Measurements from ENCODE around the gene SHISAL1. TPM values are rescaled to one million over a fixed set of nuclear protein-coding genes. Genes with fewer than 3 reads are reported as not detected.

SHISAL1 gene
- total RNA-seq, 1 donor from 2014 or later: not detected

DNA sequence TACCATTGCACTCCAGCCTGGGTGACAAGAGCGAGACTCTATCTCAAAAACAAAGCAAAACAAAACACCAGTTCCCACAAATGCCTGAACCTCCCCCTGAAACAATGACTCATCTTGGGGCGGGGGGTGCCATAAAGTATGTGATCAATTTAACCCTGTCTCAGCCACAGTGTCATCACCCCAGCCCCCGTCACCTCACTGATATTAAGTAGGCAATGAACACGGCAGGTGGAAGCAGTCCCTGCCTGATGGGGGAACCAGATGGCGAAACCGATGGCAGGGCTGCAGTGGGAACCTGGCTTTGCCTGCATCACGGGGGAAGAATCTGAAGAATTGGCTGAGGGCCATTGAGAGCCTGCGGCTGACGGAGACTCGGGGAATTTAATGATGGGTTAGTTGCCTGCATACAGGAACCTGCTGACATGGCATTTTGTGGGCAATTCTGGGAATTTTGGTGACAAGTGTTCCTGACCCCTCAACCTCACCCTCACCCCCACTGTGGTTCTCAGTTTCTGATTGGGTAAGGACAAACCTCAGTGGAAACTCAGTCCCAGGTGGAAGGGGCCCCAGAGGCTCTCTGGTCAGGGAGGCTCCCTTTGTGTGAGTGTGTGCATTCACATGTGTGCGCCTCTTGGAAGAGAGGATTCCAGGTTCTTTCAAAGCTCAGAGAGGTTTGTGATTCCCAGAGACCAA is 39.1 kb upstream of the SHISAL1 start:
- peaks cover 5% of the 10 kb centered on the region for H3K4me1 Mint-ChIP-seq
- H3K36me3 Mint-ChIP-seq (ENCODE audit: low read depth): no peaks in the 10 kb centered on the region
- peak overlapping the region; percentile 16 for H3K4me3 Mint-ChIP-seq
- intact Hi-C loops (cut with micrococcal nuclease): no loop called here
- H3K27ac Mint-ChIP-seq: no peak overlapping the region
- no peak for DNase-seq
- peaks cover 8% of the 10 kb centered on the region for H3K27me3 Mint-ChIP-seq
- H3K9me3 Mint-ChIP-seq: no peaks in the 10 kb centered on the region

DNA sequence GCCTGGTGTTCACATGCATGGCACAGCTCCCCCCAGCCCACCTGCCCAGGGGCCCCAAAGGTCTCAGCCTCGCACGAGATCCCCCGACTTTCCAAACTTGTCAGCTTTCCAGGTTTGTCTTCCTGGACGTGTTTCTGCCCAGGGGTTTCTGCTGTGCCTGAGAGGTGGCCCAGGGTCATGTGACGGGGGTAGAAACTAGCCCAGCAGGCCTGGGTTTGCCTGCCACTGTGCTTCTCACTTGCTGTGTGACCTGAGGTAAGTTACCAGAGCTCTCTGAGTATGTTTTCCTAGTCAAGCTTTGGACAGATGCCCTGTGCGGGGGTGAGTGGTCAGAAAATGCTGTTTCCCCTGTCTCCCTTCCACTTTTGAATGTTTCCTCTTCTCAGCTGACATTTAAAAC is 38.3 kb upstream of the SHISAL1 start:
- DNase-seq: no peak
- H3K9me3 Mint-ChIP-seq: no peaks in the 10 kb centered on the region
- no peaks in the 10 kb centered on the region for H3K36me3 Mint-ChIP-seq (ENCODE audit: low read depth)
- no peak overlapping the region for H3K27ac Mint-ChIP-seq
- intact Hi-C loops (cut with micrococcal nuclease): no loop called here
- peaks cover 8% of the 10 kb centered on the region for H3K27me3 Mint-ChIP-seq
- peaks cover 5% of the 10 kb centered on the region for H3K4me1 Mint-ChIP-seq
- no peak overlapping the region for H3K4me3 Mint-ChIP-seq

DNA sequence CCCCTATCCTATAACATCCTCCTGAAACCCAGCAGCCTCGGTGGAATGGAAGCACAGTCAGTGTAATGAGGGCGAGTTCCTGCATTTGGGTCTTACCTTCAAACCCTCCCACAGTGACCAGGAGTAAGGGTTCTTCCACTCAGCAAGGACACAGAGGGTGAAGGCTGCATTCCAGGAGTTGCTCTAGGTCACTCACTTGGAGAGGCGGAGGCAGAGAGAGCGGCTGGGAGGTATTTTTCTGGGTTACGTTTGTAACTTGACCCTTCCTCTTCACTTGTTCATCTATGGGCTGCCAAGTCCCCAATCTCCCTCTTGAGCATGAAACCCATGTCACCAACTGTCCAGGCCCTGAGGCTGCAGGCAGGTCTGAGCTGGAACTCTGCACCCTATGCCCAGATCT is 36.8 kb upstream of the SHISAL1 start:
- no peaks in the 10 kb centered on the region for H3K36me3 Mint-ChIP-seq (ENCODE audit: low read depth)
- H3K27me3 Mint-ChIP-seq: peaks cover 7% of the 10 kb centered on the region
- no peak overlapping the region for H3K4me3 Mint-ChIP-seq
- intact Hi-C loops (cut with micrococcal nuclease): no loop called here
- no peak for DNase-seq
- H3K9me3 Mint-ChIP-seq: no peaks in the 10 kb centered on the region
- H3K27ac Mint-ChIP-seq: no peak overlapping the region
- H3K4me1 Mint-ChIP-seq: peaks cover 5% of the 10 kb centered on the region

DNA sequence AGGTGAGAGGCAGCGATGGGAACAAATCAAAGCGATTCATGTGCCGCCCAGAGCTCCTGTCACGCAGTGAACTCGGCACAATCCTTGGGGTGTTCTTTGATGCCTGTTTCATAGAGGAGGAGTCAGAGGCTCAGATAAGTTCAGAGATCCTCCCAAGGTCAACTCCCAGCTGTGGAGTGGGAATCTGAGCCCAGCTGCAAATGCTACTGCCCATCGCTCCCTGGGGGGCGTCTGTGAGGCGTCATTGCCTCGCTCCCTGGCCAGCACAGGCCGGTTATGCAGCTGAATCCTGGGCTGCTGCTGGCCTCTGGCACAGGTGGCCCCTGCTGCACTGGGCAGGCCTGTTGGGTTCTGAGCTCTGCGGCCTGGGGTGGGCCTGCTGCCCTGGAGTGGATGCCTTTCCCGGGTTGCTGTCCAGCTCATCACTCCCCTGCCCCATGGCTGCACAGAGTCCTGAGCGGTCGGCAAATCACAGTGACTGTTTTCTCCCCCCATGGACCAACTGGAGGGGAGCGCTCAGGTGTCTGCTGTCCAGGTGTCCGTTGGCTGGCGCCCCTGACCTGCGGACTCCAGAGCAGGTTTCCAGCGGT is 36.3 kb upstream of the SHISAL1 start:
- DNase-seq: no peak
- no peaks in the 10 kb centered on the region for H3K9me3 Mint-ChIP-seq
- H3K4me1 Mint-ChIP-seq: peaks cover 5% of the 10 kb centered on the region
- H3K27me3 Mint-ChIP-seq: peaks cover 5% of the 10 kb centered on the region
- H3K36me3 Mint-ChIP-seq (ENCODE audit: low read depth): no peaks in the 10 kb centered on the region
- H3K27ac Mint-ChIP-seq: no peak overlapping the region
- intact Hi-C loops (cut with micrococcal nuclease): no loop called here
- H3K4me3 Mint-ChIP-seq: no peak overlapping the region

DNA sequence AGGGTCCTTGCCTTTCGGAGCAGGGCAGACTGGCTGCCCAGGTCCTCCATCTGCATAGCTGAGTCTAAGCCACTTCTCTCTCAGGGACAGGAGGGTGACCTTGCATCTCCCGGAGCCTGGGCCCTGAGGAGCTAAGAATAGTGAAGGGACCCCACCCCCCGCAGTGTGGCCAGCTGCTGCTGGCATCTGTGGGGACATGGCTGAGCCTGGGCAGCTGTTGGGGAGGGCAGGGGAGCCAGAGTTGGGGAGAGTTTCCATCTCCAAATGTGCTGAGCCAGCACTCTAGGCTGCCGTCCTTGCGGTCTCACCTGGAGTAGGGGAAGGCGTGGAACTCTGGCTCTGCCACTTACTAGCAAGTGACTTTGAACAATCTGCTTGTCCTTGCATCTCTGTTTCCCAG is 34.8 kb upstream of the SHISAL1 start:
- H3K4me3 Mint-ChIP-seq: no peak overlapping the region
- no peaks in the 10 kb centered on the region for H3K9me3 Mint-ChIP-seq
- intact Hi-C loops (cut with micrococcal nuclease): no loop called here
- no peak for DNase-seq
- H3K27me3 Mint-ChIP-seq: peaks cover 5% of the 10 kb centered on the region
- no peaks in the 10 kb centered on the region for H3K36me3 Mint-ChIP-seq (ENCODE audit: low read depth)
- H3K4me1 Mint-ChIP-seq: peaks cover 5% of the 10 kb centered on the region
- H3K27ac Mint-ChIP-seq: no peak overlapping the region

DNA sequence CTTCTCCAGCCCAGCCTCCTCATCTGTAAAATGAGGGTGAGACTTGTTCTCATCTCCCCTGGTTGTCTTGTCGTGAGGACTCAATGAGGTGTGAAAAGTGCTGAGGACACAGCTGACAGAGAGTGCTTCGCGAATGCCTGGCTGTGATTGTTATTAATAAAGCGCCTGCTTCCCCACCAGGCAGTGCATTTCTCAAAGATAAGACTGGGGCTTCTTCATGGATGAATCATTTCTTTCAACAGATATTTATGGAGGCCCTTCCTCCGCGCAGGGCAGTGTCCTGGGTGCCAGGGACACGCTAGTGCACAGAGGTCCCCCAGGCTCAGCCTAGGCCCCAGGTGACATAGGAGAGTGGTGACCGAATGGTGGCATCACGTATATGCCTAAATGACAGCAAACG is 34.3 kb upstream of the SHISAL1 start:
- H3K27me3 Mint-ChIP-seq: peaks cover 5% of the 10 kb centered on the region
- peaks cover 5% of the 10 kb centered on the region for H3K4me1 Mint-ChIP-seq
- no peaks in the 10 kb centered on the region for H3K36me3 Mint-ChIP-seq (ENCODE audit: low read depth)
- intact Hi-C loops (cut with micrococcal nuclease): no loop called here
- no peaks in the 10 kb centered on the region for H3K9me3 Mint-ChIP-seq
- H3K4me3 Mint-ChIP-seq: no peak overlapping the region
- DNase-seq: no peak
- no peak overlapping the region for H3K27ac Mint-ChIP-seq

DNA sequence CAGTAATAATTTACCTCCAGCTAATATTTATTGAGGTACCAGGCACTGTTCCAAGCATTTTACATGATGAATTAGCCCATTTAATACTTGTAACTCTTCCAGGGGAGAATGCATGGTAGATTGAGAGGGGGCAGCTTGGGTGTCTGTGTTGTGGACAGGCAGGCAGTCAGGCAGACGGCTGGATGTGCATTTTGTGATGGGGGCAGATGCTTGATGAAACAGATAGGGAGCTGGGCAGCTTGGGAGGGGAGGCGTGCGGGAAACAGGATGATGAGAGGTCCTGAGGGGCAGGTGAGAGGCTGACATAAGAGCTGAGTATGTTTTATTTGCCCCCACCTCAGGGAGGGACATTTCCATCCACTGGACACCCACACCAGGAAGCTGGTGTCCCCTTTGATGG is 33.1 kb upstream of the SHISAL1 start:
- Mint-ChIP-seq H3K9me3 (no peaks in the 10 kb centered on the region), H3K36me3 (ENCODE audit: low read depth) (no peaks in the 10 kb centered on the region), H3K4me1 (no peaks in the 10 kb centered on the region), H3K27ac (no peak overlapping the region), H3K27me3 (no peaks in the 10 kb centered on the region), H3K4me3 (no peak overlapping the region)
- DNase-seq: no peak
- intact Hi-C loops (cut with micrococcal nuclease): no loop called here

DNA sequence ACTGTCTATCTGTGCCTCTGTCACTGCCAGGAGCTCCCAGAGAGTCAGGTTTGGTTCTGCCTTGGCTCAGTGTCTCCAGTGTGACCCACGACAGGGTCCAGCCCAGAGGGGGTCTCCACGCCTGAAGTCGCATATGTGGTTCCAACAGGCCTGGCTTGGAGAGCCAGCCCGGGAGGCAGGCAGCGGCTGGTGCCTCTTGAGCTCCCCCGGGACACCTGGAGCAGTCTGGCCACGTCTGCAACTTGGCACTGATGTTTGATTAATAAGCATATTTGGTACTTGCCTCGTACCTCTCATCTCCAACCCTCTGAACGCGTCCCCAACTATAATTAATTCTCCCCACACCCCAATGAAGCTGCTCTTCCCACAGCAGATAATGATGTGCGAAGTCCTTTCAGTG is 31.7 kb upstream of the SHISAL1 start:
- no peak for DNase-seq
- Mint-ChIP-seq H3K9me3 (no peaks in the 10 kb centered on the region), H3K4me3 (no peak overlapping the region), H3K4me1 (no peaks in the 10 kb centered on the region), H3K27ac (no peak overlapping the region), H3K36me3 (ENCODE audit: low read depth) (no peaks in the 10 kb centered on the region), H3K27me3 (no peaks in the 10 kb centered on the region)
- intact Hi-C loops (cut with micrococcal nuclease): no loop called here

DNA sequence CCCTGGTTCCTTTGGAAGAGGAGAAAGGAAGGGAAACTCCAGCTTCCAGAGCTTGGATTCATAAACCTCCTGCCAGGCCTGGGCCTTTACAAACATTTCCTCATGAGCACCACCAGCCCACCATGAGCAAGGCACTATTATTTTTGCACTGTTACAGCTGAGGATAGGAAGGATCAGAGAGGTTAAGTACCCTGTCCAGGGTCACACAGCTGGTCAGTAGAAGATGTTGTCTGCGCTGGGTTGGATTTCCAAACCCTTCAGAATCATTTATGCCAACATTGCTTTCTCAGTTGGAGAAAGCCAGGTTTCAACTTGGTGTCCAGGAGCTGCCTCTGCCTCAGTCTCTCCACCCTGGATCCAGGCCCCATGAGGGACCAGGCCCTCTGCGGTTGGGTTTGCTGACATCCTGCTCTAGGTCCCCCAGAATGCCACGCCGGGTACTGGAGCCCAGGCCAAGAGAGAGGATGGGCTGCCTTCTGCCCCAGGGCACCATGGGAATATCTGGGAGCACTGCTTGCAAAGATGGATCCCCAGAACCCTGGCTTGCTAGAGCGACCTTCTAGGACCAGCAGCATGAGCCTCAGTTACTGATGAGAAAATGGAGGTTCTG is 29.7 kb upstream of the SHISAL1 start:
- Mint-ChIP-seq H3K4me3 (no peak overlapping the region), H3K4me1 (peaks cover 2% of the 10 kb centered on the region), H3K27ac (no peak overlapping the region), H3K9me3 (no peaks in the 10 kb centered on the region), H3K27me3 (no peaks in the 10 kb centered on the region), H3K36me3 (ENCODE audit: low read depth) (no peaks in the 10 kb centered on the region)
- no peak for DNase-seq
- intact Hi-C loops (cut with micrococcal nuclease): no loop called here

DNA sequence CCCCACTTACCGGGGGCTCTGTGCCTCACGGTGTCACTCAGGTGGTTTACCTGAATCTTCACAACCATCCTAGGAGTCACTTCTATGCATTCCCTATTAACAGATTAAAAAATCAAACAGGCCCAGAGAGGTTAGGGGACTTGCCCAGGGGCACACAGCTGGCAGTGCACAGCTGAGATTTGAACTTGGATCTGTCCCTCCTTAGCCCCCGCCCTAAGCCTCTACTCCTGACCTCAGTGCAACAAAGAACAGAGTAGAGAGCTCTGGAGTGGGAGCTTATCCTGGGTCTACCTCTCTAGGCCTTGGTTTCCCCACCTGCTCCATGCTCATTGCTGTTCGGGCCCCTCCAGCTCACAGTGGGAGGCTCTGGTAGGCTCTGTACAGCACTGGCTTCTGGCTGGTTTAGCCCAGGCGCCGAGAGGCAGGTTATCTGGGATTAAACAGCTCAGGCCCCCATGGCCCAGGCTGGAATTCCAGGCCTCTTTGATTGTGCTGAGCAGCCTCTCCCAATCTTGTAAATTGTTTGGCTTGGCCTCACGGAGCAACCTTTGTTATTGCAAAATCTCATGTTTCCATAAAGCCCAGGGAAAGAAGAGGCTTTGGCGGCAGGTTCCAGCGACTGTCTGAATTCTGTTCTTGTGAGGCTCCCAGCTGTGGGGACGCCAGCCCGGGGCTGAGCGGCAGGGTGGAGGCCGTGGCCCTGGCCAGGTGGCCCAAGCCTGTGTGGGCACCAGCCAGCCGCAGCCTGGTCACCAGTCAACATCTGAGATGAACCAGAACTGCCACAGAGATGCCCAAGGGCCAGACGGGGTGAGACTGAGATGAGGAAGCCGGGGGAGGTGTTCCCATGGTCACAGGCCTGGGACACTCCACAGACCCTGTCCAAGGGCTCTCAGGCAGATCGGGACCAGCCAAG is 28.9 kb upstream of the SHISAL1 start:
- Mint-ChIP-seq H3K4me3 (no peak overlapping the region), H3K9me3 (no peaks in the 10 kb centered on the region), H3K27me3 (no peaks in the 10 kb centered on the region), H3K36me3 (ENCODE audit: low read depth) (no peaks in the 10 kb centered on the region), H3K27ac (no peak overlapping the region), H3K4me1 (peaks cover 2% of the 10 kb centered on the region)
- intact Hi-C loops (cut with micrococcal nuclease): no loop called here
- DNase-seq: no peak

DNA sequence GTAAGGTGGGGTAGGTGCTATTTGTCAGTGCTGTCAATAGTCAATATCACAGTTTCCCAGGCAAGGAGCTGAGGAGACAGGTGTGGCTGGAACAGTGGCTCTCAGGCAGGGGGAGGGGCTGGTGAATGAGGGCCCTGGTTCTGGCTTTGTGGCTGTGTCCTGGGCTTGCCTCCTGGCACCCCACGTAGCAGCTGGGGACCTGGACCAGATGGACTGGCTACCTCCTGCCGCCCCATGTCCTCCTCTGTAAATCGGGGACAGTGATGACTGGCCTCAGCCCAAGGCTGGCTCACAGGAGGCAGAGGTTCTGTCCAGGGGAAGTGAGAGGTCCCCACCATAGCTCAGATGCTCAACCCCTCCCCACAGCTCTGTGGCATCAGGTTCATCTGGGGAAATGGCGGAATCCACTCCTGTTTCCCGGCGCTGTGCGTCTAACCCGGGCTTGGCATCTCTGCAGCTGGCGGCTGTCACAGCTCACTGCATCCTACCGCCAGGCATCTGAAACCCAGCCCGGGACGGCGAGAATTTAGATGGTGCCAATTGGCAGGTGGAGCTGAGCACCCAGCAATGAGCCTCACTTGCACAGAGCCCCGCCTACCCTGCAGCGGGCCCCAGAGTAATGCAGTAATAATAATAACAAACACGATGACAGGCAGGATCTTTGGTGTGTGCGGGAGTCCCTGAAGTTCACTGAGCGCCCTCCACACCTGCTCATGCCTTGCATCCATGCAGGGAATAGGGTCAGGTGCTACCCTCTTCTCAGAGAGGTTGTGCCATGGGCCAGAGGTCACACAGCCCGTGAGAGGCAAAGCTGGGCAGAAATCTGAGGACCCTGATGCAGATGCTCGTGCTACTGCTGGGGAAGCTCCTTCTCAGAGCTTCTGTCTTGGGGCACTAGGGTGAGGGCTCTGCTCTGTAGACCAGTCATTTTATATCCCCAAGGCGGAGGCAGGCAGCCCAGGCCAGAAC is 27.8 kb upstream of the SHISAL1 start:
- no peak for DNase-seq
- Mint-ChIP-seq H3K4me3 (no peak overlapping the region), H3K9me3 (no peaks in the 10 kb centered on the region), H3K36me3 (ENCODE audit: low read depth) (no peaks in the 10 kb centered on the region), H3K27me3 (no peaks in the 10 kb centered on the region), H3K27ac (no peak overlapping the region), H3K4me1 (peaks cover 2% of the 10 kb centered on the region)
- intact Hi-C loops (cut with micrococcal nuclease): no loop called here

DNA sequence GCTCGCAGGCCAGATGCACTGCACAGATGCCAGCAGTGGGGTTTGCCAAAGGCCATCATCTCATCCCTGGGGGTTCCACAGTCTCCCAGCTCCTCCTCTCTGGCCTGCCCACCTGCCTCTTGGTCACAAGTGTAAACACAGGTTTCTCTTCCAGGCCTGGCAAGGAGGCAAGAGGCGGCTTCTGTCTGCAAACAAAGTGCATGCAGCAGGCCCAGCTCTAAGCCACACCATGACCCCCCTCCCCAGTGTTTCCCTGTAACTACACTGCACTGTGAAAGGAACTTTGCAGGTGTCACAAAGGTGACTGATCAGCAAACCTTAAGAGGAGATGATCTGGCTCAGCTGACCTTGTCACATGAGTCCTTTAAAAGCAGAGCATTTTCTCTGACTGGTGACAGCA is 26.2 kb upstream of the SHISAL1 start:
- intact Hi-C loops (cut with micrococcal nuclease): no loop called here
- H3K4me3 Mint-ChIP-seq: no peak overlapping the region
- no peaks in the 10 kb centered on the region for H3K36me3 Mint-ChIP-seq (ENCODE audit: low read depth)

DNA sequence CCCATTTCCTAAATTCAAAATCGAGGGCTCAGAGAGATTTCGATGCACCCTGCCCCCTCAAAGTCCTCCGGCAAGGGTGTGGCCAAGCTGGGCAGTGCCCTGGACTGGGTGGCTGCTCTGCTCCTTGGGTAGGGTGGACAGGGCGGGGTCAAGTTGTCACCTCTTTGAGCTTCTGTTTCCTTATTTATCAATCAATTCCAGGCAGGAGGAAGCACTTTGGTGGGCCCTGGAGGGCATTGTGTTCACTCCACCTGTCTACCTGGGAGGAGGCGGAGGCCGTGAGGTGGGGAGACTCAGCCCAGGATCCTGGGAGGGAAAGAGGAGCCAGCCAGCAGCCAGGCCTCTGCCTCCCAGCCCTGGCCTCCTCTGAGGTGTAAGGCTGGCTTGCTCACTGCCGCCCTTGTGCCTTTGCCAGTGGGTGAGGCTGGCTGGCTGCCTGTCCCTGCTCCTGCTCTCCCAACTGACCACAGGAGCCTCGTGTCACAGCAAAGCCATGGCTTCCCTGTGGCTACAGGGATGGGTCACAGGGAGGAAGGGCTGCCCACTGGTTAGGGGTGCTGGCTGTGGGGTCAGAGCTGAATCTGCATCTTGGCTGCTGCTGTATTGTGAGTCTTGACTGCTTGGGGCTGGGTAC is 25.5 kb upstream of the SHISAL1 start:
- H3K27ac Mint-ChIP-seq: no peak overlapping the region
- H3K27me3 Mint-ChIP-seq: peaks cover 2% of the 10 kb centered on the region
- H3K36me3 Mint-ChIP-seq (ENCODE audit: low read depth): no peaks in the 10 kb centered on the region
- H3K4me1 Mint-ChIP-seq: peaks cover 2% of the 10 kb centered on the region
- intact Hi-C loops (cut with micrococcal nuclease): no loop called here
- no peak for DNase-seq
- H3K9me3 Mint-ChIP-seq: no peaks in the 10 kb centered on the region
- H3K4me3 Mint-ChIP-seq: no peak overlapping the region

More for the DNA sequence above, 26.2 kb upstream of the SHISAL1 start:
- no peak for DNase-seq
- Mint-ChIP-seq H3K9me3 (no peaks in the 10 kb centered on the region), H3K27ac (no peak overlapping the region), H3K4me1 (peaks cover 2% of the 10 kb centered on the region), H3K27me3 (no peaks in the 10 kb centered on the region)
